ENCODE measurements around the gene TAF7. TPM values are rescaled to one million over a fixed set of nuclear protein-coding genes. Genes with fewer than 3 reads are reported as not detected.
A peak's percentile ranks its signal among the peaks of the same experiment; 100 is the strongest.

TAF7 gene
- total and polyA plus RNA-seq, 9 of the 15 experiments (the other 6 are each of a cell fraction or from before 2014, with no cell fraction given) = 51.6 to 116 (median 73.3) TPM

DNA sequence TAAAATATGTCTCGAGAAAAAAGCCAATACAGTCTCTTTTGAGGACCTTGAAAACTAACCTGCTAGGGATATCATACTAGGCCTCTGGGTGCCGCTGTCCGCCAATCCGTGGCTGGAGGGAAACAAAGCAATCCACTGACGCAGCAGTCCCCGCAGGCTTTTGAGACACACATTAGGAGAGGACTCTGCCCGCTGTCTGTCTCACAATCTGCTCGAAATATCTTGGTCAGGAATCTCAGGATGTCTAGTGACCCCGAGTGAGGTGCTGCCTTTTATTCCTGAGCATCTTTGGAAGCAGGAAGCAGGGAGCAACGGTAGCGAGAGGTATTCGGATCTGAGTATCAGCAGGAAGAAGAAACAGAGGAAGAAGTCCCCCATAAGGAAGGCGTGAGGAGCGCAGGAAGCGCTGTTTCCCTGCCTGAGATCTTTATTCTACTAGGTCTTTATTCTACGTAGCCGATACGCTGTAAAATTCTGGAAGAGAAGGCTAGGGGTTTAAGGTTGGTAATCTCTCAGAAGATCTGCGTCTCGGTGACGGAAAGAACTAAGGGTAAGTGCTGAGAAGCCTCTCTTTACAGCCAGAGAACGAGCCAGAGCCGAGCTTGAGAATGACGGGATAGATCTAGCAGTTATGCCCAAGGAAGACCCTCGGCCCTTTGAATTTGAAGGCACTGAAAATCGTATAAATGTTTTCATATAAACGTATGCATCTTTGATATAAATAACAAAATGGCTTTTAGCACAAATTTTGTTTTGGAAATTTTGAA lies 5.7 kb upstream of the TAF7 start (continued):
- TF ChIP-seq BRD4 (IDR thresholded peaks at IDR 0.05) (no peak), ZNF668 (CRISPR knock-in tag; IDR thresholded peaks at IDR 0.05) (no peak), PTTG1 (tag; IDR thresholded peaks at IDR 0.05; ENCODE audit: low read depth) (no peak), MAFK (IDR thresholded peaks at IDR 0.05; ENCODE audit: low read length) (peak; percentile 61; the same call in 1 of the 2 replicates), ZNF316 (IDR thresholded peaks at IDR 0.05) (peak; percentile 53), SMAD2 (IDR thresholded peaks at IDR 0.05; ENCODE audit: low read depth, low read length) (no peak), L3MBTL2 (IDR thresholded peaks at IDR 0.05) (peak; percentile 91), MAFG (tag; conservative IDR thresholded peaks at IDR 0.05) (peak; percentile 50; the same call in 1 of the 2 replicates), ATF1 (CRISPR knock-in tag; IDR thresholded peaks at IDR 0.05) (no peak), ATF1 (tag; IDR thresholded peaks at IDR 0.05) (peak; percentile 73), RBFOX2 (IDR thresholded peaks at IDR 0.05; ENCODE audit: low read depth, low read length) (0 out of 2 replicates have a peak, but pooled peaks have one; percentile 33), SOX6 (IDR thresholded peaks at IDR 0.05) (peak; percentile 79), BRD9 (IDR thresholded peaks at IDR 0.05; ENCODE audit: low read depth, partially characterized antibody) (no peak), NR2C1 (IDR thresholded peaks at IDR 0.05) (no peak), NR2C1 (tag; IDR thresholded peaks at IDR 0.05) (no peak)
- TF ChIP-seq, protein P1, sequence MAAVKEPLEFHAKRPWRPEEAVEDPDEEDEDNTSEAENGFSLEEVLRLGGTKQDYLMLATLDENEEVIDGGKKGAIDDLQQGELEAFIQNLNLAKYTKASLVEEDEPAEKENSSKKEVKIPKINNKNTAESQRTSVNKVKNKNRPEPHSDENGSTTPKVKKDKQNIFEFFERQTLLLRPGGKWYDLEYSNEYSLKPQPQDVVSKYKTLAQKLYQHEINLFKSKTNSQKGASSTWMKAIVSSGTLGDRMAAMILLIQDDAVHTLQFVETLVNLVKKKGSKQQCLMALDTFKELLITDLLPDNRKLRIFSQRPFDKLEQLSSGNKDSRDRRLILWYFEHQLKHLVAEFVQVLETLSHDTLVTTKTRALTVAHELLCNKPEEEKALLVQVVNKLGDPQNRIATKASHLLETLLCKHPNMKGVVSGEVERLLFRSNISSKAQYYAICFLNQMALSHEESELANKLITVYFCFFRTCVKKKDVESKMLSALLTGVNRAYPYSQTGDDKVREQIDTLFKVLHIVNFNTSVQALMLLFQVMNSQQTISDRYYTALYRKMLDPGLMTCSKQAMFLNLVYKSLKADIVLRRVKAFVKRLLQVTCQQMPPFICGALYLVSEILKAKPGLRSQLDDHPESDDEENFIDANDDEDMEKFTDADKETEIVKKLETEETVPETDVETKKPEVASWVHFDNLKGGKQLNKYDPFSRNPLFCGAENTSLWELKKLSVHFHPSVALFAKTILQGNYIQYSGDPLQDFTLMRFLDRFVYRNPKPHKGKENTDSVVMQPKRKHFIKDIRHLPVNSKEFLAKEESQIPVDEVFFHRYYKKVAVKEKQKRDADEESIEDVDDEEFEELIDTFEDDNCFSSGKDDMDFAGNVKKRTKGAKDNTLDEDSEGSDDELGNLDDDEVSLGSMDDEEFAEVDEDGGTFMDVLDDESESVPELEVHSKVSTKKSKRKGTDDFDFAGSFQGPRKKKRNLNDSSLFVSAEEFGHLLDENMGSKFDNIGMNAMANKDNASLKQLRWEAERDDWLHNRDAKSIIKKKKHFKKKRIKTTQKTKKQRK (IDR thresholded peaks at IDR 0.05; ENCODE audit: borderline replicate concordance, low read depth, low read length) = no peak
- TF ChIP-seq, protein P2, sequence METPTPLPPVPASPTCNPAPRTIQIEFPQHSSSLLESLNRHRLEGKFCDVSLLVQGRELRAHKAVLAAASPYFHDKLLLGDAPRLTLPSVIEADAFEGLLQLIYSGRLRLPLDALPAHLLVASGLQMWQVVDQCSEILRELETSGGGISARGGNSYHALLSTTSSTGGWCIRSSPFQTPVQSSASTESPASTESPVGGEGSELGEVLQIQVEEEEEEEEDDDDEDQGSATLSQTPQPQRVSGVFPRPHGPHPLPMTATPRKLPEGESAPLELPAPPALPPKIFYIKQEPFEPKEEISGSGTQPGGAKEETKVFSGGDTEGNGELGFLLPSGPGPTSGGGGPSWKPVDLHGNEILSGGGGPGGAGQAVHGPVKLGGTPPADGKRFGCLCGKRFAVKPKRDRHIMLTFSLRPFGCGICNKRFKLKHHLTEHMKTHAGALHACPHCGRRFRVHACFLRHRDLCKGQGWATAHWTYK (CRISPR knock-in tag; IDR thresholded peaks at IDR 0.05) = no peak
- TF ChIP-seq, protein P3, sequence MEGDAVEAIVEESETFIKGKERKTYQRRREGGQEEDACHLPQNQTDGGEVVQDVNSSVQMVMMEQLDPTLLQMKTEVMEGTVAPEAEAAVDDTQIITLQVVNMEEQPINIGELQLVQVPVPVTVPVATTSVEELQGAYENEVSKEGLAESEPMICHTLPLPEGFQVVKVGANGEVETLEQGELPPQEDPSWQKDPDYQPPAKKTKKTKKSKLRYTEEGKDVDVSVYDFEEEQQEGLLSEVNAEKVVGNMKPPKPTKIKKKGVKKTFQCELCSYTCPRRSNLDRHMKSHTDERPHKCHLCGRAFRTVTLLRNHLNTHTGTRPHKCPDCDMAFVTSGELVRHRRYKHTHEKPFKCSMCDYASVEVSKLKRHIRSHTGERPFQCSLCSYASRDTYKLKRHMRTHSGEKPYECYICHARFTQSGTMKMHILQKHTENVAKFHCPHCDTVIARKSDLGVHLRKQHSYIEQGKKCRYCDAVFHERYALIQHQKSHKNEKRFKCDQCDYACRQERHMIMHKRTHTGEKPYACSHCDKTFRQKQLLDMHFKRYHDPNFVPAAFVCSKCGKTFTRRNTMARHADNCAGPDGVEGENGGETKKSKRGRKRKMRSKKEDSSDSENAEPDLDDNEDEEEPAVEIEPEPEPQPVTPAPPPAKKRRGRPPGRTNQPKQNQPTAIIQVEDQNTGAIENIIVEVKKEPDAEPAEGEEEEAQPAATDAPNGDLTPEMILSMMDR (IDR thresholded peaks at IDR 0.05 in 2 of 3, conservative IDR thresholded peaks at IDR 0.05 in 1 of 3; ENCODE audit: insufficient read depth in 2 of 3, low read depth in 1 of 3, low read length in 3 of 3) = peak; percentile 83 to 90 (median 88)
- TF ChIP-seq, protein P4, sequence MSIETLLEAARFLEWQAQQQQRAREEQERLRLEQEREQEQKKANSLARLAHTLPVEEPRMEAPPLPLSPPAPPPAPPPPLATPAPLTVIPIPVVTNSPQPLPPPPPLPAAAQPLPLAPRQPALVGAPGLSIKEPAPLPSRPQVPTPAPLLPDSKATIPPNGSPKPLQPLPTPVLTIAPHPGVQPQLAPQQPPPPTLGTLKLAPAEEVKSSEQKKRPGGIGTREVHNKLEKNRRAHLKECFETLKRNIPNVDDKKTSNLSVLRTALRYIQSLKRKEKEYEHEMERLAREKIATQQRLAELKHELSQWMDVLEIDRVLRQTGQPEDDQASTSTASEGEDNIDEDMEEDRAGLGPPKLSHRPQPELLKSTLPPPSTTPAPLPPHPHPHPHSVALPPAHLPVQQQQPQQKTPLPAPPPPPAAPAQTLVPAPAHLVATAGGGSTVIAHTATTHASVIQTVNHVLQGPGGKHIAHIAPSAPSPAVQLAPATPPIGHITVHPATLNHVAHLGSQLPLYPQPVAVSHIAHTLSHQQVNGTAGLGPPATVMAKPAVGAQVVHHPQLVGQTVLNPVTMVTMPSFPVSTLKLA (conservative IDR thresholded peaks at IDR 0.05) = peak in 1 of 2 experiments; percentile 45; a peak in 1 of 4 replicates
